Left lung (tissue), 10 donors: ENCODE data around the gene PLA2G2D. TPM values are rescaled to one million over a fixed set of nuclear protein-coding genes. Genes with fewer than 3 reads are reported as not detected.

Source experiments
- ATAC-seq: fragments of 200-7000 bp; cut with Tn5 transposase; one replicate; pipeline ENCODE4 v1.9.1; 2020; ENCODE audit warnings: moderate library complexity
- DNase-seq, 4 donors: peaks; one replicate each; pipeline ENCODE4 v3.0.0-alpha.2; 2013 to 2020
- H3K27ac ChIP-seq, 2 donors: fragments of 200-600 bp; sonication (generic) in 1 of 2; one replicate each; pipeline versions ENCODE4 v1.5.0 to v1.8.0; 2020 to 2021
- H3K27me3 ChIP-seq, 2 donors: fragments of 200-600 bp; sonication (generic) in 1 of 2; one replicate each; pipeline versions ENCODE4 v1.5.0 to v1.8.0; 2020 to 2021
- H3K36me3 ChIP-seq, 2 donors: fragments of 200-600 bp; sonication (generic) in 1 of 2; one replicate each; pipeline versions ENCODE4 v1.5.0 to v1.8.0; 2020 to 2021
- H3K4me1 ChIP-seq, 2 donors: fragments of 200-600 bp; one replicate each; pipeline ENCODE4 v1.8.0; 2021
- H3K4me3 ChIP-seq, 2 donors: fragments of 200-600 bp; sonication (generic) in 1 of 2; one replicate each; pipeline versions ENCODE4 v1.5.0 to v1.8.0; 2020 to 2021; ENCODE audit warnings: mild to moderate bottlenecking in 1 of 2
- H3K9me3 ChIP-seq, 2 donors: fragments of 200-600 bp; sonication (generic) in 1 of 2; one replicate each; pipeline versions ENCODE4 v1.5.0 to v1.8.0; 2020 to 2021
- CTCF ChIP-seq, 2 donors: fragments of 200-600 bp; sonication (generic) in 1 of 2; IDR thresholded peaks; one replicate each; pipeline versions ENCODE4 v1.5.0 to v1.8.0; 2021; ENCODE audit warnings: antibody characterized with exemption in 2 of 2
- intact Hi-C, 2 donors: fragments of 100-400 bp; cut with DNase I; formaldehyde crosslinking; loops; one replicate each; pipeline versions ENCODE4 v1.11.2 to v1.14.2; 2022
- polyA plus RNA-seq, 6 donors: library from polyadenylated mRNA; unstranded; fragments of 120-200 nt; gene quantifications; one replicate each; pipeline ENCODE4 v1.2.1, GENCODE V29; 2013; ENCODE audit not compliant: insufficient read length in 6 of 6
- total RNA-seq, 2 donors: library from RNA; stranded (reverse); fragmentation: NEBNext Ultra II Directional; extraction: Animal tissue kit (Norgen Biotek cat#: 25700); gene quantifications; one replicate each; pipeline ENCODE4 v1.2.1, GENCODE V29; 2021
- donor health status: DM: no; HTN: yes; CAD: no.
- donor health status: DM: no; HTN: no; CAD: no.

PLA2G2D gene
- total and polyA plus RNA-seq, 8 donors, result 0.07 to 0.15 (median 0.09) TPM; not detected in 3

- ATAC-seq (no peak), DNase-seq (peak in 2 of 4 donors; percentile 28 to 46)
- no peaks in the 10 kb centered on the region for H3K9me3 ChIP-seq
- H3K27me3 ChIP-seq, result no peaks in the 10 kb centered on the region
- no peak overlapping the region for H3K4me3 ChIP-seq
- H3K36me3 ChIP-seq, result no peaks in the 10 kb centered on the region
- no peaks in the 10 kb centered on the region for H3K4me1 ChIP-seq
- intact Hi-C loops, result no loop called here
- TF ChIP-seq CTCF (IDR thresholded peaks at IDR 0.05), result no peak
- H3K27ac ChIP-seq, result no peak overlapping the region
Measured at GRCh38 chr1:20142001-20142710, 22.8 kb upstream of the PLA2G2D start.

GRCh38 chr1:20141466-20141865 is 22.1 kb upstream of the PLA2G2D start:
- H3K27me3 ChIP-seq, result no peaks in the 10 kb centered on the region
- no peaks in the 10 kb centered on the region for H3K9me3 ChIP-seq
- no peak overlapping the region for H3K27ac ChIP-seq
- H3K4me3 ChIP-seq, result no peak overlapping the region
- TF ChIP-seq CTCF (IDR thresholded peaks at IDR 0.05), result no peak
- DNase-seq, result peak in 1 of 4 donors; percentile 9
- no peak for ATAC-seq
- intact Hi-C loops, result no loop called here
- no peaks in the 10 kb centered on the region for H3K36me3 ChIP-seq
- no peaks in the 10 kb centered on the region for H3K4me1 ChIP-seq

- no peak overlapping the region for H3K27ac ChIP-seq
- H3K4me1 ChIP-seq, result no peaks in the 10 kb centered on the region
- no peaks in the 10 kb centered on the region for H3K9me3 ChIP-seq
- no peak overlapping the region for H3K4me3 ChIP-seq
- no peak for TF ChIP-seq CTCF (IDR thresholded peaks at IDR 0.05)
- DNase-seq, result peak in 1 of 4 donors; percentile 16
- no peak for ATAC-seq
- intact Hi-C loops, result no loop called here
- H3K27me3 ChIP-seq, result no peaks in the 10 kb centered on the region
- no peaks in the 10 kb centered on the region for H3K36me3 ChIP-seq
Measured at GRCh38 chr1:20141001-20141400, 21.7 kb upstream of the PLA2G2D start.

- ATAC-seq (no peak), DNase-seq (peak in 1 of 4 donors; percentile 26)
- Histone ChIP-seq H3K27ac (no peak overlapping the region), H3K4me3 (no peak overlapping the region), H3K4me1 (no peaks in the 10 kb centered on the region), H3K36me3 (no peaks in the 10 kb centered on the region), H3K27me3 (no peaks in the 10 kb centered on the region), H3K9me3 (no peaks in the 10 kb centered on the region)
- intact Hi-C loops, result no loop called here
- no peak for TF ChIP-seq CTCF (IDR thresholded peaks at IDR 0.05)
Measured at GRCh38 chr1:20139776-20140612, 20.7 kb upstream of the PLA2G2D start.

GRCh38 chr1:20138961-20139550 is 19.7 kb upstream of the PLA2G2D start, which contains the start of gene PLA2G2F:
Gene PLA2G2F (plus strand): TSS chr1:20139323. CDS start chr1:20139428, 105 bp downstream.
- Histone ChIP-seq H3K27me3 (no peaks in the 10 kb centered on the region), H3K9me3 (no peaks in the 10 kb centered on the region), H3K4me3 (no peak within 1 kb of the TSS), H3K36me3 (no peaks in the 10 kb centered on the region), H3K4me1 (no peaks in the 10 kb centered on the region), H3K27ac (no peak within 1 kb of the TSS)
- DNase-seq, result no peak
- intact Hi-C loops, result no loop called here
- ATAC-seq, result no peak
- no peak for TF ChIP-seq CTCF (IDR thresholded peaks at IDR 0.05)
